Right renal cortex interstitium (tissue), 3 donors: ENCODE results near the gene ZNF714. TPM values are rescaled to one million over a fixed set of nuclear protein-coding genes. Genes with fewer than 3 reads are reported as not detected.

Source experiments
- polyA plus RNA-seq, 3 donors: library from polyadenylated mRNA; unstranded; fragments of 120-200 nt; gene quantifications; one replicate each; pipeline ENCODE4 v1.2.1, GENCODE V29; 2013; ENCODE audit not compliant: insufficient read length in 3 of 3

Gene ZNF714
- polyA plus RNA-seq, 3 donors: 11.3 to 20.7 (median 15.0) TPM

Other genes starting within 250 kb of the ZNF714 start
- 10 to 100 TPM; 18.8 to 26.5 (median 19.7) TPM for gene ZNF85, start 159.0 kb upstream of the ZNF714 start, polyA plus RNA-seq
- 10 to 100 TPM; 10.6 to 12.2 (median 12.0) TPM for gene ZNF430, start 61.5 kb upstream of the ZNF714 start, polyA plus RNA-seq
- gene ZNF431, start 59.8 kb downstream of the ZNF714 start, polyA plus RNA-seq: 10 to 100 TPM; 16.3 to 20.5 (median 20.1) TPM
- gene ZNF708, start 247.2 kb downstream of the ZNF714 start, polyA plus RNA-seq: 10 to 100 TPM; 17.4 to 21.2 (median 20.9) TPM